Osteoblast (primary cell): Measurements from ENCODE around the gene DMRTC2. TPM values are rescaled to one million over a fixed set of nuclear protein-coding genes. Genes with fewer than 3 reads are reported as not detected.

Experiments
- DNase-seq: peaks from one replicate; pipeline ENCODE4 v3.0.0; 2011; ENCODE audit warnings: low spot score, mixed read lengths; ENCODE audit not compliant: insufficient read length; ENCODE audit errors: missing footprints
- H2AFZ ChIP-seq: 2 replicates; pipeline ENCODE4 v1.6.0; 2011; ENCODE audit warnings: mild to moderate bottlenecking, low read length
- H3K27ac ChIP-seq: 2 replicates; pipeline ENCODE4 v1.5.1; 2011; ENCODE audit warnings: mild to moderate bottlenecking, low read depth, low read length, moderate library complexity
- H3K27me3 ChIP-seq: 2 replicates; pipeline ENCODE4 v1.6.0; 2012; ENCODE audit warnings: mild to moderate bottlenecking, control low read depth, inconsistent platforms, low read length, moderate library complexity; ENCODE audit not compliant: insufficient read depth
- H3K36me3 ChIP-seq: 2 replicates; pipeline ENCODE4 v1.5.1; 2011; ENCODE audit warnings: mild to moderate bottlenecking, low read length, control low read depth, moderate library complexity; ENCODE audit not compliant: insufficient read depth
- H3K4me1 ChIP-seq: 2 replicates; pipeline ENCODE4 v1.5.1; 2011; ENCODE audit warnings: mild to moderate bottlenecking, low read length, control low read depth, moderate library complexity; ENCODE audit not compliant: insufficient read depth
- H3K4me2 ChIP-seq: 2 replicates; pipeline ENCODE4 v1.6.0; 2011; ENCODE audit warnings: mild to moderate bottlenecking, low read length; ENCODE audit not compliant: insufficient read depth
- H3K4me3 ChIP-seq: fragments of 200-600 bp; sonication (generic); 3 replicates; pipeline ENCODE4 v1.5.1; 2012; ENCODE audit warnings: mild to moderate bottlenecking, low read length, inconsistent platforms; ENCODE audit not compliant: insufficient read depth
- H3K79me2 ChIP-seq: 2 replicates; pipeline ENCODE4 v1.6.0; 2012; ENCODE audit warnings: mild to moderate bottlenecking, low read length, control low read depth, inconsistent platforms; ENCODE audit not compliant: insufficient read depth
- H3K9me3 ChIP-seq: 2 replicates; pipeline ENCODE4 v1.5.1; 2011; ENCODE audit warnings: low read depth, low read length, control low read depth
- H4K20me1 ChIP-seq: 2 replicates; pipeline ENCODE4 v1.6.0; 2012; ENCODE audit warnings: mild to moderate bottlenecking, low read length, control low read depth; ENCODE audit not compliant: insufficient read depth
- CTCF ChIP-seq: IDR thresholded peaks from 2 replicates; pipeline ENCODE4 v1.5.1; 2011; ENCODE audit warnings: mild to moderate bottlenecking, low read depth, low read length, moderate library complexity; ENCODE audit errors: extremely low read depth
- total RNA-seq: library from RNA; depleted of rRNA; stranded (reverse); fragments of >200 nt; gene quantifications from 2 replicates; pipeline ENCODE4 v1.2.3, GENCODE V29; 2012

The DMRTC2 gene
- total RNA-seq, 1 donor: not detected

- Histone ChIP-seq H3K27me3 (no peaks in the 10 kb centered on the region), H3K27ac (peak overlapping the region; percentile 3), H3K4me1 (peaks cover 25% of the 10 kb centered on the region), H4K20me1 (peaks cover 74% of the 10 kb centered on the region), H3K79me2 (peaks cover 85% of the 10 kb centered on the region), H3K36me3 (peaks cover 77% of the 10 kb centered on the region), H2AFZ (no peak overlapping the region), H3K4me2 (no peak overlapping the region), H3K9me3 (no peaks in the 10 kb centered on the region), H3K4me3 (no peak overlapping the region)
- no peak for TF ChIP-seq CTCF
- DNase-seq: no peak
Observed at GRCh38 chr19:41864374-41864773, 19.5 kb downstream of the DMRTC2 start.

GRCh38 chr19:41866284-41866683 is 21.4 kb downstream of the DMRTC2 start:
- peaks cover 85% of the 10 kb centered on the region for H4K20me1 ChIP-seq
- H3K27ac ChIP-seq: no peak overlapping the region

GRCh38 chr19:41868120-41868988 is 23.5 kb downstream of the DMRTC2 start:
- no peak for TF ChIP-seq CTCF
- H4K20me1 ChIP-seq: peaks cover 75% of the 10 kb centered on the region
- no peak overlapping the region for H3K4me2 ChIP-seq
- no peaks in the 10 kb centered on the region for H3K9me3 ChIP-seq
- H2AFZ ChIP-seq: no peak overlapping the region
- DNase-seq: no peak
- H3K4me3 ChIP-seq: no peak overlapping the region
- H3K36me3 ChIP-seq: peaks cover 78% of the 10 kb centered on the region
- no peak overlapping the region for H3K27ac ChIP-seq
- peaks cover 51% of the 10 kb centered on the region for H3K79me2 ChIP-seq
- no peaks in the 10 kb centered on the region for H3K27me3 ChIP-seq
- peaks cover 4% of the 10 kb centered on the region for H3K4me1 ChIP-seq

More at GRCh38 chr19:41866284-41866683, 21.4 kb downstream of the DMRTC2 start:
- Histone ChIP-seq H2AFZ (no peak overlapping the region), H3K79me2 (peaks cover 72% of the 10 kb centered on the region), H3K4me2 (no peak overlapping the region), H3K27me3 (no peaks in the 10 kb centered on the region), H3K36me3 (peaks cover 89% of the 10 kb centered on the region), H3K4me3 (no peak overlapping the region), H3K4me1 (peaks cover 18% of the 10 kb centered on the region), H3K9me3 (no peaks in the 10 kb centered on the region)
- no peak for DNase-seq
- TF ChIP-seq CTCF: no peak

DNA sequence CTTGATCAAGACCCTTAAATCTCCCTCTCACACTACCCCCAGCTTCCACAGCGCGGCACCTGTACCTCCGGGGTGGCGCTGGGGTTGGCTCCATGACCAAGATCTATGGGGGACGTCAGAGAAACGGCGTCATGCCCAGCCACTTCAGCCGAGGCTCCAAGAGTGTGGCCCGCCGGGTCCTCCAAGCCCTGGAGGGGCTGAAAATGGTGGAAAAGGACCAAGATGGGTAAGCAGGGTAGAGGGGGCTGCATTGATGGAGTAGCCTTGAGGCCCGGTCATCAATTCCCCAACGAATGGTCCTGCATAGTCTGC is 24.1 kb downstream of the DMRTC2 start:
- no peak for DNase-seq
- peaks cover 45% of the 10 kb centered on the region for H3K79me2 ChIP-seq
- H3K36me3 ChIP-seq: peaks cover 72% of the 10 kb centered on the region
- no peak overlapping the region for H3K4me3 ChIP-seq
- peaks cover 71% of the 10 kb centered on the region for H4K20me1 ChIP-seq
- H3K27me3 ChIP-seq: no peaks in the 10 kb centered on the region
- no peak overlapping the region for H3K27ac ChIP-seq
- H2AFZ ChIP-seq: no peak overlapping the region
- peaks cover 4% of the 10 kb centered on the region for H3K4me1 ChIP-seq
- H3K9me3 ChIP-seq: no peaks in the 10 kb centered on the region
- no peak for TF ChIP-seq CTCF
- no peak overlapping the region for H3K4me2 ChIP-seq
